Fibroblast of pulmonary artery (primary cell): Measurements from ENCODE around the gene ZDHHC11.

Experiments used
- DNase-seq: peaks from one replicate; pipeline ENCODE4 v3.0.0-alpha.2; 2010; ENCODE audit warnings: low read depth
- H3K4me3 ChIP-seq: replicated peaks from 2 replicates; pipeline ENCODE4 v1.5.1; 2011; ENCODE audit warnings: low read depth, mild to moderate bottlenecking, control low read depth, low read length, moderate library complexity
- CTCF ChIP-seq: IDR thresholded peaks from 2 replicates; pipeline ENCODE4 v1.5.1; 2011; ENCODE audit warnings: mild to moderate bottlenecking, control low read depth, low read length, inconsistent platforms; ENCODE audit errors: missing control alignments

The ZDHHC11 gene

GRCh38 chr5:878125-878524 lies 27.3 kb upstream of the ZDHHC11 start:
- TF ChIP-seq CTCF: no peak
- H3K4me3 ChIP-seq: no peak overlapping the region
- DNase-seq: no peak

GRCh38 chr5:876398-877365 lies 25.9 kb upstream of the ZDHHC11 start:
- no peak for DNase-seq
- TF ChIP-seq CTCF: no peak
- no peak overlapping the region for H3K4me3 ChIP-seq

GRCh38 chr5:875931-876330 lies 25.1 kb upstream of the ZDHHC11 start:
- no peak for TF ChIP-seq CTCF
- H3K4me3 ChIP-seq: no peak overlapping the region
- no peak for DNase-seq

- TF ChIP-seq CTCF: no peak
Measured at GRCh38 chr5:873328-873727, 22.5 kb upstream of the ZDHHC11 start.

GRCh38 chr5:872301-872700 lies 21.5 kb upstream of the ZDHHC11 start:
- no peak for TF ChIP-seq CTCF
- no peak for DNase-seq
- no peak overlapping the region for H3K4me3 ChIP-seq

More at GRCh38 chr5:873328-873727, 22.5 kb upstream of the ZDHHC11 start:
- no peak for DNase-seq
- H3K4me3 ChIP-seq: no peak overlapping the region

- no peak overlapping the region for H3K4me3 ChIP-seq
- no peak for DNase-seq
- TF ChIP-seq CTCF: no peak
Measured at GRCh38 chr5:871596-872298, 21.0 kb upstream of the ZDHHC11 start.
